HG03135 (cell line): ENCODE measurements around the gene DENND6A.
"Not testable (repeated sequence)": the region's sequence is repeated elsewhere in the genome, so short reads cannot be mapped to it uniquely, and the experiment has no call there.

Source experiments
- ATAC-seq: cut with Tn5 transposase; IDR thresholded peaks from one replicate; pipeline ENCODE4 v1.9.1; 2021; ENCODE audit warnings: mild to moderate bottlenecking, moderate library complexity; ENCODE audit not compliant: unreplicated experiment

DENND6A gene

DNA sequence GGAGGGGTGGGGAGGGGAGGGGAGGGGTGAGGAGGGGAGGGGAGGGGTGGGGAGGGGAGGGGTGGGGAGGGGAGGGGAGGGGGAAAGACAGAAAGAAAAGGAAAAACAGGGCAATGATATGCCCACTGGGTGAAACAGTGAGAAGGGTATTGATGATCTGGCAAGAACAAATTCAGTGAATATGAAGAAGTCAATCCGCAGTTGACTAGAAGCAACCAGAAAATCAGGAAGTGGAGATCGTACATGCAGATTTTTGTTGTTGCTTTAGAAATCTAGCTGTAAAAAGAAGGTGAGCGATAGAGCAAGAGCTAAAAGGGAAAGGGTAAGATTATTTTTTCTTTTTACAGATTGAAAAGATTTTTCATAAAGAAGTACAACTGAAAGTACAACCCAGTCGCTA, 48.1 kb downstream of the DENND6A start:
- ATAC-seq, result no peak

DNA sequence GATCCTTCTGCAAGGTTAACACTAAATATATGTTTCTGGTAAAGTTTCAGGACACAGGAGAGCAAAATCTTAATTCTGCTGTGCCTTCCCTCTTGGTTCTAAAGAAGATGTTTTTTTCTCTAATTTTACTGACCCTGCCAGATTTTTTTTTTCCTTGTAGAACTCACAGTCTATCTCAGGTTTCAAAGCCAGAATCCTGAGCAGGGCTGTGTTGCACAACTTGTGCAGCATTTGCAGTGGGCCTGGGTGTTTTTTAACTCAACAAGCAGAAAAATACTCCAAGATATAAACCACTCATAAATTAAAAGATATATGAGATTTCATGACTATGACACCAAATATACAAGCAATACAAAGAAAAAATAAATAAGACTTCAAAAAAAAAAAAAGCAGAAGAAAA, 55.5 kb downstream of the DENND6A start:
- no peak for ATAC-seq

DNA sequence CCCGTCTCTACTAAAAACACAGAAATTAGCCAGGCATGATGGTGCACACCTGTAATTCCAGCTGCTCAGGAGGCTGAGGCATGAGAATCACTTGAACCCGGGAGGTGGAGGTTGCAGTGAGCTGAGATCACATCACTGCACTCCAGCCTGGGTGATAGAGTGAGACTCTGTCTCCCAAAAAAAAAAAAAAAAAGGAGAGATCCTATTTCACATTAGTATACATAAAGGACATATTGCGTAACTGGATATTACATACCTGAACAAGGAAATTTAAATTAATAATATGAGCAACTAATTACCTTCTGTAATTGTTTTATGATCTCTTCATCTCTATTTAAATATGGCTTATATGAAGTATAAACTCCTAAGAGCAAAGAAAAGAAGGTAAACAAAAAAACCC, 58.6 kb downstream of the DENND6A start:
- ATAC-seq, result not testable (repeated sequence)

DNA sequence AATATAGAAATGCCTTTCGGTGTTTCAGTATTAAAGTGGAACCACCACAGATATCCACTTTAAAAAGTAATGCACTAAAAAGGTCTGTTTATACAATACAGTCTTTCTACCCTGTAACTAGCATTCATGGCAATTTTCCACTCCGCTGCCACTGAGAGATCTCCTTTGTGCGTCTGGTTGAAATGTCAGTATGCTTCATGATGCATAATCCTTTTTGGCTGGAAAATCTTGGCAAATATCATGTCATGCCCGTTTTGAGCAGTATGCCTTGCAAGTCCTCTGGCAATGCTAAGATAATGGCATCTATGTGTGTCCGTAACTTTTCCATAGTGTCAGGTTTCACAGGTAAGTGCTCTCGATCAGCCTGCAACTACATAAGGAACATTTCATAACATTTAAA, 64.9 kb downstream of the DENND6A start:
- ATAC-seq, result no peak

DNA sequence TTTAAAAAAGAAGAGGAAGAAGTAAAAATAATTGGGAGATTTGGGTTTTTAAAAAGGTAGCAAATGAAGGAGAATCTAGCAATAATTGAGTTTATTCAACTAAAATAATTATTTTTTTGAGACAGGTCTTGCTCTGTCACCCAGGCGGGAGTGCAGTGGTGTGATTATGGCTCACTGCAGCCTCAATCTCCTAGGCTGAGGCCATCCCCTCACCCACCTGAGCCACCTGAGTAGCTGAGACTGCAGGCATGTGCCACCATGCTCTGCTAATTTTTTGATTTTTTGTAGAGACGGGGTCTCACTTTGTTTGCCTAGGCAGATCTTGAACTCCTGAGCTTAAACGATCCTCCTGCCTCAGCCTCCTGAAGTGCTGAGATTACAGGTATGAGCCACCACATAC, 68.1 kb downstream of the DENND6A start:
- ATAC-seq, result no peak

DNA sequence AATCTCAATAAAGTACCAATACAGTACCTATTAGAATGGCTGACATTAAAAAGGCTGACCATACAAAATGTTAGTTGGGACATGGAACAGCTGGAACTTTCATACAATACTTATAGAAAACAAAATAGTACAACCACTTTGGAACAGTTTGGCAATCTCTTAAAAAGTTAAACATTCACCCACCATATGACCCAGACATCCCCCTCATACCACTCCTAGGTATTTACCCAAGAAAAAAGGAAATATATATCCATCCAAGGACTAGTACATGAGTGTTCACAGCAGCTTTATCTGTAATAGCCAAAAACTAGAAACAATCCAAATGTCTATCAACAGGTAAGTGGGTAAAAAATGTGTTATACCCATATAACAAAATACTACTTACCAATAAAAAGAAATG, 70.5 kb downstream of the DENND6A start:
- ATAC-seq, result no peak

DNA sequence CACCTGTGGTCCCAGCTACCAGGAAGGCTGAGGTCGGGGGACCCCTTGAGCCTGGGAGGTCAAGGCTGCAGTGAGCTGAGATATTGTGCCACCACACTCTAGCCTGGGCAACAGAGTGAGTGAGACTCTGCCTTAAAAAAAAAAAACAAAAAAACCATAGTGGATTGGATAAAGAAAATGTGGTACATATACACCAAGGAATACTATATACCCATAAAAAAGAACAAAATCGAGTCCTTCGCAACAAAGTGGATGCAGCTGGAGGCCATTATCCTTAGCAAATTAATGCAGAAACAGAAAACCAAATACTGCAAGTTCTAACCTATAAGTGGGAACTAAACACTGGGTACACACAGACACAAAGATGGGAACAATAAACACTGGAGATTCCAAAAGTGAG, 75.1 kb downstream of the DENND6A start:
- ATAC-seq, result no peak

DNA sequence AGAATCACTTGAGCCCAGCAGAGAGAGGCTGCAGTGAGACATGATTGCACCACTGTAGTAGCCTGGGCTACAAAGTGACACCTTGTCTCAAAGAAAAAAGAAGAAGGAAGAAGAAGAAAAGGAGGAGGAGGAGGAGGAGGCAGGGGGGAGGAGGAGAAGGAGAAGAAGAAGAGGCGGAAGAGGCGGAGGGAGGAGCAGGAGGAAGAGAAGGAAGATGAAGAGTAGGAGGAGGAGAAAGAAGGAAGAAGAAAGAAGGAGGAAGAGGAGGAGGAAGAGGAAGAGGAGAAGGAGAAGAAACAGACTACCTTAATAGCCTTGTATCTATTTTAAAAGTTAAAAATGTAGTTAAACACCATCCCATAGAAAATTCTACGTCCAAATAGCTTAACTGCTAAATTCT, 76.6 kb downstream of the DENND6A start:
- no peak for ATAC-seq

DNA sequence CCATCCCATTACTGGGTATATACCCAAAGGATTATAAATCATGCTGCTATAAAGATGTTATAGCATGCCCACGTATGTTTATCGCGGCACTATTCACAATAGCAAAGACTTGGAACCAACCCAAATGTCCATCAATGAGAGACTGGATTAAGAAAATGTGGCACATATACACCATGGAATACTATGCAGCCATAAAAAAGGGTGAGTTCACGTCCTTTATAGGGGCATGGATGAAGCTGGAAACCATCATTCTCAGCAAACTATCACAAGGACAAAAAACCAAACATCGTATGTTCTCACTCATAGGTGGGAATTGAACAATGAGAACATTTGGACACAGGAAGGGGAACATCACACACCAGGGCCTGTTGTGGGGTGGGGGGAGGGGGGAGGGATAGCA, 81.0 kb downstream of the DENND6A start:
- ATAC-seq, result not testable (repeated sequence)

DNA sequence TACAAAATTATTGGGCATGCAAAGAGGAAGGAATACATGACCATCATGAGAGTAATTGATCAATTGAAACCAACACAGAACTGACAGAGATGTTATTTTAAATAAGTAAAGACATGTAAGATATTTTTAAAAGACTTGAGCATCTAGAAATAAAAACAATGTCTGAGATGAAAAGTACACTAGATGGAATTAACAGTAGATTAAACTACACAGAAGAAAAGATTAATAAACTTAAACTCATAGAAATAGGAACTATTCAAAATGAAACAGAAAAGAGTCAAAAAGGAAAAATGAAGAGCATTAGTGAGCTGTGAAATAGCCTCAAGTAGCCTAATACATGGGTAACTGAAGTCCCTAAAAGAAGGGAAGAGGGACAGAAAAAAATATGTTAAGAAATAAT, 87.2 kb downstream of the DENND6A start:
- no peak for ATAC-seq

DNA sequence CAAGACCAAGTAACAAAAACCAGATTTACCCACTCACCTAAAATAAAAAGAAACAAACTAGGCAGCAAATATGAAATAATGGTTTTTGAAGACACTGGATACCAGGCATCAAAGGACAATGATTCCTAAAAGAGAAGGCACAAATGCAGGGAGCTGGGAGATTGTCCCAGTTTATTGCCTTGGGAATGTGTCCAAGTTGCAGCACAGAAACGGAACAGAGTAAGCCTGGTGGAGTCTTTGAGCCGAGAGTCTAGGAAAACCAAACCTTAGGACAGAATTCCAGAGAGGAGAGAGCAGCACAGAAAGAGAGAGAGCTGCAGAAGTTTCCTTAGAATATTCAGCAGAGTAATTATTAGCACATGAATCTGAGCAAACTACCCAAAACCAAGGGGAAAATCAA, 87.9 kb downstream of the DENND6A start:
- ATAC-seq, result no peak

DNA sequence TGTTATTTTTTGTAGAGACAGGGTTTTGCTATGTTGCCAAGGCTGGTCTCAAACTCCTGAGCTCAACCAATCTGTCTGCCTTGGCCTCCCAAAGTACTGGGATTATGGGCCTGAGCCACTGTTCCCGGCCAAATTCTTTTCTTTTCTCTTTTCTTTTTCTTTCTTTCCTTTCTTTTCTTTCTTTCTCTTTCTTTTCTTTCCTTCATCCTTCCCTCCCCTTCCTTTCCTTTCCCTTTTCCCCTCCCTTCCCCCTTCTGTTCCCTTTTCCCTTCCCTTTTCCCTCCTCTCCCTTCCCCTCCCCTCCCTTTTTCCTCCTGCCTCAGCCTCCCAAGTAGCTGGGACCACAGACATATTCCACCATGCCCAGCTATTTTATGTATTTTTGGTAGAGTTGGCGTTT, 92.7 kb downstream of the DENND6A start:
- no peak for ATAC-seq

DNA sequence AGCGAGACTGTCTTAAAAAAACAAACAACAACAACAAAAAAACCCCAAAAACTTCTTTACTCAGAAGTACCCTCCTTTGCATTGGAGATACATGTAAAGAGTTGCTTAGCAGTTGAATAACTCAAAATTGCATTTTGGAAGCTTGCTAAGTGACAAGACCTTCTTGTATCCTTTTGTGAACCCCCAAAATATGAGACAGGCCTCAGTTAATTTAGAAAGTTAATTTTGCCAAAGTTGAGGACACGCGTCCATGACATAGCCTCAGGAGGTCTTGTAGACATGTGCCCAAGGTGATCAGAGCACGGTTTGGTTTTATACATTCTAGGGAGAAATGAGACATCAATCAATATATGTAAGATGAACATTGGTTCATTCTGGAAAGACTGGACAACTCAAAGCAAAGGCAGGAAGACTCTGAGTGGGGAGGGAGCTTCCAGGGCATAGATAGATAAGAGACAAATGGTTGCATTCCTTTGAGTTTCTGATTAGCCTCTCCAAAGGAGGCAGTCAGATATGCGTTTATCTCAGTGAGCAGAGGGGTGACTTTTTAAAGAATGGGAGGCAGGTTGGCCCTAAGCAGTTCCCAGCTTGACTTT, 94.0 kb downstream of the DENND6A start:
- ATAC-seq, result no peak

DNA sequence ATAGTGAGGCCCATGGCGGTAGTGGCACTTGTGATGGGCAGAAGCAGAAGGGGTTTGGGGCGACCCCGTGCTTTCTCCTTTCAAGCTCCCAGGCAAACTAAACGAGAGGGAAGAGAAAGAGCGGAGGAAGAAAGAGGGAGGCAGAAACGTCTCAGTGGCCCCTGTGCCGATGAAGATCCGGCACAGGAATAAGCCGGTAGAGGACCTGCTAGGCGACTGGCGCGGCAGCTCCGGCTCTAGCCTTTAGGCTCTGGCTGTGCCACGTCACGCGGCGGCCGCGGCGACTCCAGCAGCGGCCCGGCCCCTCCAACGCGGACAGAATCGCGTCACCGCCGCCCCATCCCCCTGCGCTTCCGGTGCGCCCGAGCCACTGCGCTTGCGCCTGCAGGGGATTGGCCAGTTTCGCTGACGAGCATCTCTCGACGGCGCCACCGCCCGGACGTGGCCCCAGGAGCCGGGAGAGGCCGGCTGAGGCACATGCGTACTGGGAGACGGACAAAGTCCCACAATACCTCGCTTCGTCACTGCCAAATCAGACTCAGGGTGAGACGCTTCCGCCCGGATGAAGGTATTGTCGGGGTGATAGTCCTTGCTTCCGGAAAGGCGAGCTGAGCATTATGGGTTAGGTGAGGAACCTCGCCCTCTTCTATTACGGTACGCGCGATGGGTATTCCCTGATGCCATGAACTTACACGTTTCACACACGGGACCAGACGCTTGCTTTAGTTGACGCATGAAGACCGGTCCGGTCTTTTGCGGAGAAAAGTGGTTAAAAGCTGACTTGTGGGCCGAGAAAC, 95.6 kb downstream of the DENND6A start, which contains the start of gene ARF4:
Gene ARF4 (minus strand): TSS at position 218 of the 797 bp plus-strand sequence. CDS start 204 bp downstream, at position 14.
- ATAC-seq, result peak; percentile 96

DNA sequence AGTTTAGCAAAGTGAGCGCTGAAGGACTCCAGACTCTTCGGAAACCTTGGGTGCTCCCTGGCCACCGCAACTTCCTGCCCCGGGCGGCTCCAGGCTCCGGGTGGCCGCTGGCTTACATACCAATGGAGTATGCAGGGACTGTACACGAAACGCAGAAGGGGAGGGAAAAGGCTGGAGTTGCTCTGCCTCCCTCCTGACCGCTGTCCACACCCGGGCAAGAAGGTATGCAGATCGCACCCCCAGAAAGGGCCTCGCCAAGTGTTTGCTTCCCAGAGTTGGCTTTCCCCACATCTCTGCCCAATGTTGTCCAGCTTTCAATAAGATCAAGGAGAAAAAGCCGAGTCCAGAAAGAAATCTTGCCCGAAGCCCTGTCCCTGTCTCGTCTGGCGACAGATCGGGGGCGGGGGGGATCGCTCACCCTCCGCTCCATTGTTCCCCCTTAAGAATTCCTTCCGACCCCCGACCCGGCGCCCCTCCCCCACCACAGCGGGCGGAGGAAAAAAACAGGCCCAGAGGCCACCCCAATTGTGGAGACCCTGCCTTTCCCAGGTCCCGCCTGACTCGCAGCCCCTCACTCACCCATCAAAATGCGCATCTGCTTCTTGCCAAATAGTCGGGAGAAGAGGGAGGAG, 96.3 kb downstream of the DENND6A start:
- no peak for ATAC-seq

DNA sequence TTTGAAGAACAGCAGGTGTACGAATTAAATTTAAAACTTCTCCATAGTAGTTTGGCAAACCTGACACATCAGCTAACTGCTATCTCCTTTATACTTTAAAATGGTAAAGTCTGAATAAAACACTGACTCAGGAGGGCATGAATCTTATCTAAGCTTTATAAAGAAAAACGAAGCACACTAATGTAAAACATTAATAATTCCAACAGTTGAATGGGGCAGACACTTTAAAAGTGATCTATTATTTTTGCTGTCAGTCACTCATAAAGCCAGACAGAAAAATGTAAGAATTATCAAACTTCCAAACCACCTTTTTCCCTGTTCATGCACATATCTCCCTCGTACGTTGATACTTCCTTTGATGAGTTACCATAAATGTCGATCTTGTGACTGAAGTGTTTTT, 98.3 kb downstream of the DENND6A start:
- no peak for ATAC-seq

DNA sequence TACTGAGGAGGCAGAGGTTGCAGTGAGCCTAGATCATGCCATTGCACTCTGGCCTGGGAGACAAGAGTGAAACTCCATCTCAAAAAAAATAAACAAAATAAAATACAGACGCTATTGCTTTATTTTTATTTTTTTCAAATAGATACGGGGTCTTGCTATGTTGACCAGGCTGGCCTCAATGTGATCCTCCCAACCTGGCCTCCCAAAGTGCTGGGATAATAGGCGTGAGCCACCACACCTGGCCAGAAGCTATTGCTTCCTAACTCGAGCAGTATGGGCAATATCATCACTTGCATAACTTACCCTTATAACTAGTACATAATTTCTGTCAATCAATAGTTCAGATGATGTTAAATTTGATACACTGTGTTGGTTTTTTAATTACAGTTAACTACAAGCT, 98.7 kb downstream of the DENND6A start:
- ATAC-seq, result no peak

DNA sequence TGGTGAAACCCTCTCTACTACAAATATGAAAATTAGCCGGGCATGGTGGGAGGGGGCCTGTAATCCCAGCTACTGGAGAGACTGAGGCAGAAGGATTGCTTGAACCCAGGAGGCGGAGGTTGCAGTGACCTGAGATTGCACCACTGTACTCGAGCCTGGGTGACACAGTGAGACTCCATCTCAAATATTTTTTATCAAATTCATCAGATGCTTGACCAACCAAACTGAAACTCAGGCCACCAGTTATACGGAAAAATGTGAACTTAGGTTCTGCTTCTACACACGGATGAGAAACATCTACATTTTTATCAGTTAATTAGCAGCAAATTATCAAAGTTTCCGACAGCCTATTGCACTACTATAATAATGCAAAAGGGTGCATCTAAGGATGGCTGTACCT, 100.6 kb downstream of the DENND6A start:
- ATAC-seq, result no peak

DNA sequence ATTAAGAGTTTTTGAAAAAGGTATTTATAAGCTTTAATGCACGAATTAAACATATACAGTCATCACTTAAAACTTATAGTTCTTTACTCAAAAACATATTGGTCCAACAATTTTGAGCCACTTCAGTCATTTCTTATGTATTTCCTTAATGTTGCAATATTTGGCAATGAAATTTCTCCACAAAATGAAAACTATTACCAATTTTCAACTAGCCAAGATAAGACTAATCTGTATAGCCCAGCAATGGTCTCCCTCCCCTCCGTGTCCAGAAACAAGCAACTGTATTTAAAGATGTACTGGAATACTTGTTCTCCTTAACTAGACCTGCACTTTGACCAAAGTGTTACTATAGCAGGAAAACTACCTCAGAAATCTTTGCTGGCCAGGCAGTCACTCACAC, 105.0 kb downstream of the DENND6A start:
- no peak for ATAC-seq

DNA sequence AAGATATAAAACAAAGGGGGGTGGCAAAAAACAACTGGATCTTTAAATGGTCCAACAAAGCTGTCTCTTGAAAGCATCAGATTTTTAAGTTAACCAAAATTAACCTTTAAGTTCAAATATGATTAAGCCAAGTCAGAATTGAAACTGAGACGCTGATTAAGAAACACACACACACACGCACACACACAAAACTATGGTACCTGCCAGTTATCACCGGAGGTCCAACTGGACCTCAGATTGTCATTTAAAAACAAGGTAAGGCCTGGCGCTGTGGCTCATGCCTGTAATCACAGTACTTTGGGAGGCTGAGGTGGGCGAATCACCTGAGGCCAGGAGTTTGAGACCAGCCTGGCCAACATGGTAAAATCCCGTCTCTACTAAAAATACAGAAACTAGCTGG, 106.1 kb downstream of the DENND6A start:
- no peak for ATAC-seq

DNA sequence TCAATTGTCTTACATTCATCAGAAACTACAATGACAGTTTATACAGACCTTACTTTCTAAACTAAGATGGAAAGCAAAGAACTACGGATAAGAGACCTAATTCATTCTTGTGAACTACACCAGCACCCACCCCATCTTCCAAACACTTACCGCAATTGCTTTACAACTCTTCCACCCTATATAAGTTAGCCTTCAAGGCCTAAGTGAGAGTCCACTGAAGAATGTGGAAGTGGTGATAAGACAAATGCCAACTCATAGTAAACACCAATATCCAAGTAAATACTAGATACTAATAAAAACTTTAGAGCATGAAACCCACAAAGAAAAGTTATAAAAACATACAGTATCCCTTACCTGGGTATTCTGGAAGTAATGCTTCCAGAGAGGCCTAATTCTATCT, 109.3 kb downstream of the DENND6A start:
- ATAC-seq, result no peak

DNA sequence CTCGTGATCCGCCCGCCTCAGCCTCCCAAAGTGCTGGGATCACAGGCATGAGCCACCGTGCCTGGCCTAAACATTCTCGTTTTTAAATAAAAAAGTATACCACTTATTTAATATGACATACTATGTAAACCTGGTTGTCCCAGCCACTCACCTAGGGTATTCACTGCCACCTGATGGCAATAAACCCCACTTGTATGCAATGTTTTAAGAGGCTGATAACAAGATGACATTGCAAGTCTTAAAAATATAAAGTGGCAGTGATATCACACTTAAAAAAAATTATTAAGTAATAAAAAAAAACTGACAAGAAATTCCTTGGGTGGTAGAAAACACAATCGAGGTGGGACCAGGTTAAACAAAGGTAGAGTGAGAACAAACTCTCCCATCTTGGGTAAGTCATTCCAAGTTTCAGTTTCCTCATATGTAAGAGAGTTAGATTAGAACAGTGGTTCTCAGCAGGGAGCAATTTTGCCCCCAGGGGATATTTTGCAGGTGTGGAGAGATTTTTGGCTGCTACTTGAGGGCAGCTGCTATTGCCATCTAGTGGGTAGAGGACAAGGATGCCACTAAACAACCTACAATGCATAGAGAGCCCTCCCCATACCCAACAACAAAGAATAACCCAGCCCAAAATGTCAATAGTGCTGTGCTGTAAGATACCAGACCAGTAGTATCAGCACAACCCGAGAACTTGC, 110.3 kb downstream of the DENND6A start:
- ATAC-seq, result no peak
